IMR-90 (cell line): Measurements from ENCODE around the gene TDRD7. TPM values are rescaled to one million over a fixed set of nuclear protein-coding genes. Genes with fewer than 3 reads are reported as not detected.

Source experiments
- ATAC-seq: fragments of 200-7000 bp; cut with Tn5 transposase; 2 replicates; pipeline ENCODE4 v1.9.1; 2020; ENCODE audit warnings: low read depth, mild to moderate bottlenecking, moderate library complexity
- BruUV-seq: library from RNA; stranded (reverse); fragments of 400-500 nt; replicated peaks from 2 replicates; lab custom pipeline; 2021; lab: Mats Ljungman, UMichigan
- CTCF ChIA-PET: fragments of 300-600 bp; formaldehyde crosslinking; extraction: SDS; loops from one replicate; lab custom pipeline; 2021; ENCODE audit warnings: antibody characterized with exemption; lab: Yijun Ruan, JAX
- POLR2A ChIA-PET: fragments of 300-600 bp; sonication (Branson Sonifier 250); formaldehyde crosslinking; loops from one replicate; lab custom pipeline; 2022; ENCODE audit warnings: antibody characterized with exemption; ENCODE audit not compliant: unreplicated experiment; lab: Charles Lee
- DNase-seq: peaks from one replicate; pipeline ENCODE4 v3.0.0; 2013
- H2AFZ ChIP-seq: replicated peaks from 2 replicates; pipeline ENCODE3; 2013; ENCODE audit warnings: low read length, mild to moderate bottlenecking; ENCODE audit not compliant: poor library complexity
- H2AK5ac ChIP-seq: 2 replicates; pipeline ENCODE4 v1.6.1; 2013; ENCODE audit warnings: low read depth, low read length, inconsistent platforms
- H2AK9ac ChIP-seq: replicated peaks from 2 replicates; pipeline ENCODE3; 2013; ENCODE audit warnings: mild to moderate bottlenecking, low read depth, low read length, moderate library complexity; ENCODE audit not compliant: poor library complexity
- H2BK120ac ChIP-seq: 2 replicates; pipeline ENCODE4 v1.6.1; 2013; ENCODE audit warnings: low read depth, low read length, inconsistent platforms
- H2BK15ac ChIP-seq: 3 replicates; pipeline ENCODE4 v1.6.1; 2013; ENCODE audit warnings: low read depth, low read length, inconsistent platforms
- H2BK20ac ChIP-seq: 2 replicates; pipeline ENCODE4 v1.6.1; 2013; ENCODE audit warnings: low read depth, mild to moderate bottlenecking, inconsistent platforms, low read length, moderate library complexity
- H2BK5ac ChIP-seq: 2 replicates; pipeline ENCODE4 v1.6.1; 2013; ENCODE audit warnings: mild to moderate bottlenecking, low read depth, low read length, inconsistent platforms; ENCODE audit not compliant: poor library complexity, severe bottlenecking
- H3K14ac ChIP-seq: replicated peaks from 2 replicates; pipeline ENCODE4 v1.6.1; 2013; ENCODE audit warnings: low read depth, low read length, inconsistent platforms
- H3K18ac ChIP-seq: 2 replicates; pipeline ENCODE4 v1.6.1; 2013; ENCODE audit warnings: low read depth, low read length, control low read depth
- H3K23ac ChIP-seq: 2 replicates; pipeline ENCODE4 v1.6.1; 2013; ENCODE audit warnings: low read depth, low read length, inconsistent platforms
- H3K27ac ChIP-seq: 2 replicates; pipeline ENCODE4 v1.5.1; 2013; ENCODE audit warnings: mild to moderate bottlenecking, control low read depth, low read length; ENCODE audit not compliant: insufficient read depth
- H3K27me3 ChIP-seq: 2 replicates; pipeline ENCODE4 v1.6.1; 2013; ENCODE audit warnings: low read length; ENCODE audit not compliant: control insufficient read depth, insufficient read depth
- H3K36me3 ChIP-seq: 2 replicates; pipeline ENCODE4 v1.6.1; 2013; ENCODE audit warnings: low read length, mixed read lengths; ENCODE audit not compliant: control insufficient read depth, insufficient read depth
- H3K4ac ChIP-seq: 2 replicates; pipeline ENCODE4 v1.6.1; 2013; ENCODE audit warnings: low read depth, low read length, inconsistent platforms
- H3K4me1 ChIP-seq: 2 replicates; pipeline ENCODE4 v1.6.1; 2013; ENCODE audit warnings: low read length, mixed read lengths; ENCODE audit not compliant: control insufficient read depth, insufficient read depth
- H3K4me2 ChIP-seq: 2 replicates; pipeline ENCODE4 v1.6.1; 2013; ENCODE audit warnings: low read depth, mild to moderate bottlenecking, control low read depth, low read length, moderate library complexity
- H3K4me3 ChIP-seq: 2 replicates; pipeline ENCODE4 v1.5.1; 2013; ENCODE audit warnings: low read depth, mild to moderate bottlenecking, control low read depth, low read length, moderate library complexity; ENCODE audit not compliant: insufficient read depth
- H3K56ac ChIP-seq: 2 replicates; pipeline ENCODE4 v1.6.1; 2013; ENCODE audit warnings: low read length, inconsistent platforms; ENCODE audit not compliant: insufficient read depth; ENCODE audit errors: extremely low read depth
- H3K79me1 ChIP-seq, 2 experiments: 2 replicates each; pipeline ENCODE4 v1.6.1; 2013; ENCODE audit warnings: low read length in 2 of 2, inconsistent platforms in 1 of 2, low read depth in 1 of 2
- H3K9ac ChIP-seq: 2 replicates; pipeline ENCODE4 v1.6.1; 2013; ENCODE audit warnings: low read depth, low read length, control low read depth
- H3K9me1 ChIP-seq: 2 replicates; pipeline ENCODE4 v1.6.1; 2013; ENCODE audit warnings: low read length, inconsistent platforms; ENCODE audit not compliant: insufficient read depth
- H3K9me3 ChIP-seq: 2 replicates; pipeline ENCODE4 v1.6.1; 2013; ENCODE audit warnings: low read length; ENCODE audit not compliant: control insufficient read depth, insufficient read depth
- H4K20me1 ChIP-seq: 2 replicates; pipeline ENCODE4 v1.6.1; 2013; ENCODE audit warnings: low read length, inconsistent platforms; ENCODE audit not compliant: insufficient read depth
- H4K5ac ChIP-seq: 2 replicates; pipeline ENCODE4 v1.6.1; 2013; ENCODE audit warnings: mild to moderate bottlenecking, low read depth, low read length, control low read depth
- H4K8ac ChIP-seq, 2 experiments: 2 replicates each; pipeline ENCODE4 v1.6.1; 2013; ENCODE audit warnings: low read depth in 2 of 2, low read length in 2 of 2, control low read depth in 1 of 2, inconsistent platforms in 1 of 2
- H4K91ac ChIP-seq: 2 replicates; pipeline ENCODE4 v1.6.1; 2013; ENCODE audit warnings: low read depth, low read length, inconsistent platforms; ENCODE audit not compliant: insufficient read depth
- MXI1 ChIP-seq: IDR thresholded peaks from 2 replicates; pipeline ENCODE4 v1.6.1; 2012; ENCODE audit warnings: low read depth, mild to moderate bottlenecking, low read length, moderate library complexity, borderline replicate concordance
- WGBS, 2 experiments: methylation state at CpG; one replicate each; pipeline versions ENCODE4 v1.1.5 to v1.1.7; 2013; ENCODE audit warnings: missing lambda C conversion rate in 2 of 2; ENCODE audit not compliant: insufficient read length in 1 of 2; ENCODE audit errors: extremely low coverage in 2 of 2; 5-methylcytosine and 5-hydroxymethylcytosine counted together
- dilution Hi-C: fragments of 300-500 bp; cut with HindIII; formaldehyde crosslinking; loops from one replicate; pipeline ENCODE4 v1.14.3; 2018; ENCODE audit warnings: low sequenced_read_pairs; ENCODE audit not compliant: unreplicated experiment
- in situ Hi-C: fragments of 300-500 bp; cut with MboI; formaldehyde crosslinking; loops from 3 replicates; pipeline ENCODE4 v1.14.3; 2019; ENCODE audit warnings: low sequenced_read_pairs, inconsistent platforms, mixed read lengths
- intact Hi-C: fragments of 100-400 bp; cut with micrococcal nuclease; formaldehyde crosslinking; loops from 2 replicates; pipeline ENCODE4 v1.10.0; 2022
- polyA plus RNA-seq, 3 experiments: library from polyadenylated mRNA; depleted of rRNA; stranded (reverse); fragments of >200 nt; gene quantifications; 2 replicates each; pipeline ENCODE4 v1.2.3, GENCODE V29; 2012; ENCODE audit warnings: low replicate concordance in 1 of 3
- total RNA-seq: library from RNA; depleted of rRNA; stranded (reverse); fragments of >200 nt; gene quantifications from 2 replicates; pipeline ENCODE4 v1.2.3, GENCODE V29; 2012

Gene TDRD7
- total and polyA plus RNA-seq, 2 of the 4 experiments (the other 2 are of a cell fraction) = 4.4 to 9.7 TPM

- DNase-seq (no peak), ATAC-seq (no peak)
- no TSS peak for BruUV-seq
- Histone ChIP-seq H2AK9ac (peak overlapping the region; percentile 15), H3K14ac (no peak overlapping the region), H3K4ac (peak overlapping the region; percentile 18), H2AFZ (no peak overlapping the region), H3K56ac (no peak overlapping the region), H3K9ac (no peak overlapping the region), H3K27me3 (peaks cover 6% of the 10 kb centered on the region), H4K91ac (no peak overlapping the region), H3K23ac (no peak overlapping the region), H4K8ac (no peak overlapping the region), H3K4me2 (no peak overlapping the region), H2BK20ac (no peak overlapping the region), H3K36me3 (no peaks in the 10 kb centered on the region), H3K9me3 (no peaks in the 10 kb centered on the region; the same call in 1 of the 2 replicates), H2BK120ac (0 out of 2 replicates have a peak overlapping the region, but pooled peaks have one; percentile 14), H3K9me1 (peaks cover 9% of the 10 kb centered on the region), H3K4me3 (no peak overlapping the region), H4K20me1 (0 out of 2 replicates have a peak, but pooled peaks cover 4% of the 10 kb centered on the region), H2BK15ac (no peak overlapping the region), H3K4me1 (peaks cover 6% of the 10 kb centered on the region), H3K79me1 (no peaks in the 10 kb centered on the region), H3K18ac (no peak overlapping the region; the same call in 1 of the 2 replicates), H2AK5ac (peak overlapping the region; percentile 44; the same call in 1 of the 2 replicates), H3K27ac (no peak overlapping the region), H2BK5ac (no peak overlapping the region), H4K5ac (no peak overlapping the region)
- POLR2A ChIA-PET = no interaction called here
- in situ Hi-C loops (no loop called here), intact Hi-C loops (no loop called here), dilution Hi-C loops (no loop called here)
- WGBS, 2 experiments = no CpG with 5 or more reads among the region's 6 CpGs
- no peak for TF ChIP-seq MXI1
- CTCF ChIA-PET = interaction anchor here (1.5 kb wide), 1 partner anchor 87 kb away, joined by 9 read pairs; no protein-coding TSS in a partner anchor
These were observed 99.9 kb downstream of the TDRD7 start for GRCh38 chr9:97511655-97512427.
